ENCODE data around the gene CDX1.

- TF ChIP-seq CTCF (IDR thresholded peaks at IDR 0.05; ENCODE audit: low read length) (no peak), EZH2 (IDR thresholded peaks at IDR 0.05; ENCODE audit: borderline replicate concordance, low read length) (no peak)
Observed at GRCh38 chr5:150195736-150196485, 29.3 kb downstream of the CDX1 start.

Data from OCI-LY1 (cell line).